ENCODE data around the gene NRARP.

NRARP gene

DNA sequence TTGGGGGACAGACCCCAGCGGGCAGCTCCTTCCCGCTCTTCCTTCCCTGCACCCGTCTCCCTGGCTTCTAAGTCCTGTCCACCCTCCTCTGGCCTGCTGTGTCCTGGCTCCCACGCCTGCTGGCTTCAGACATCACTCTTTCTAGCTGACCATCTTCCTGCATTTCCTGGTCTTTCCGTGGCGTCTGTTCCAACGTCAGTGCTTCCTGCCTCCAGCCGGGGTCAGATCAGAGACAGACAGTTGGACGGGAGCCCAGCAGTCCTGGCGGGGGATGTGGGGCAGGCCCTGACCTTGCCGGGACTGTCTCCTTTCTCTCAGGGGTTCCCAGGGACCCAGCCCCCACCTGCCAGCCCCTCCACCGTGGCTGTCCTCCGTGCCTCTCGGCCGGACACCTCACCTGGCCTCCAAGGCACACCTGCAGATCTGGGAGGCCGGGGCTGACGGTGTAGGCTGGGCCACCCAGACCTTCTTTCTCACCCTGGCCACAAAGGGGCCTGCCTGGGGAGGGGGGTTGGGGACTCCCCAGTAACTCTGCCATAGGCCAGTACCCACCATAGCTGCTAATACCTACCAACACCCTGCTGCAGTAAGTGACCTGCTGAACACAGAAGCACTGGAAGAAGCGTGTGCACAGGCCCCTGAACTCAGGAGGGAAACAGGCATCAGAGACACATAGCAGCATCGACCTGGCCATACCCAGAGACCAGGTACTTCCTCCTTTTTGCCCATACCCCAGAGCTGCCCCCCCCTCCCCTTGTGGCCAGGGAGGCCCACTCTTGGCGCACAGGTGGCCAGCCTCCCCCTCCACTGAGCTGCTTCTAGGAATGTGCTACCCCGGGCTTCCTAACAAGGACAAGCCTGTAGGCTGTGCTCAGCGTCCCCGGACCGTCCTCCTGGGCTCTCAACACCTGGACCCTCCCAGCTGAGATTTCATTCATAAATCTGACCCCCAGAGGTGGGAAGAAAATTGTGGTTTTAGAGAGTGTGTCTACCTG, 5.1 kb downstream of the NRARP start:
- DNase-seq, result no peak

DNA sequence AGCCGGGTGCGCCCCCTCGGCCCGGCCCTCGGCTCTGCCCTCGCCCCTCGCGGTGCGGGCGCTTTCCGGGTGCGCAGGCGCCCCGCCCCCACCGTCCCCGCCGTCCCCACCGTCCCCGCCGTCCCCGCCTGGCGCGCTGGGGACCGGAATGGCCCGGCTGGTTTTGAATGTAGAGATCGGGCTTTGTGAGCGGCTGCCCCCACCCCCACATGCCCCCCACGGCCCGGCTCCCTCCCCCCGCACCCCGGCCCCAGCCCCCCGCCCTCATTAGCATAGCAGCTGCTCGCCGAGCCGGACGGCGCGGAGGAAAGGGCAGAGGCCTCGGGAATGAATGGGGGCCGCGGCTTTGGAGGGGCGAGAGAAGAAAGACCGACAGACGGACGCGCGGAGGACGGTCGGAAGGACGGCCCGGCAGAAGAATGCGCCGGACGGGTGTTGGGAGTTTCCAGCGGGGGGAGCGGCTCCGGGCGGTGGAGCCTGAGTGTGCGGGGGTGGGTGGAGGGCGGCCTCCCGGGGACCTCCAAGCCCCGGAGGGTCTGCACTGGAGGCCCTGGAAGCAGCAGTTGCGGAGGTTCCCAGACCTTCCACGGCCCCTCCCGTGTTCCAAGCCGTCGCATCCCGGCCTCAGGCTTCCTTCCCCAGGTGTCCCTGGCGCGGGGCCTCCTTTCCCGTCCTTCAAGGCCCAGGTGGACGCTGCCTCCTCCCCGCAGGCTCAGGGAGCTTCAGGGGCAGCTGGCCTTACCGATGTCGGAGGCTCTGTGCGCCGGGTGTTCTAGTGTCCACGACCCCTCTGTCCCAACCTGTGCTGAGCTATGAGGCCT, 6.0 kb downstream of the NRARP start:
- no peak for DNase-seq

DNA sequence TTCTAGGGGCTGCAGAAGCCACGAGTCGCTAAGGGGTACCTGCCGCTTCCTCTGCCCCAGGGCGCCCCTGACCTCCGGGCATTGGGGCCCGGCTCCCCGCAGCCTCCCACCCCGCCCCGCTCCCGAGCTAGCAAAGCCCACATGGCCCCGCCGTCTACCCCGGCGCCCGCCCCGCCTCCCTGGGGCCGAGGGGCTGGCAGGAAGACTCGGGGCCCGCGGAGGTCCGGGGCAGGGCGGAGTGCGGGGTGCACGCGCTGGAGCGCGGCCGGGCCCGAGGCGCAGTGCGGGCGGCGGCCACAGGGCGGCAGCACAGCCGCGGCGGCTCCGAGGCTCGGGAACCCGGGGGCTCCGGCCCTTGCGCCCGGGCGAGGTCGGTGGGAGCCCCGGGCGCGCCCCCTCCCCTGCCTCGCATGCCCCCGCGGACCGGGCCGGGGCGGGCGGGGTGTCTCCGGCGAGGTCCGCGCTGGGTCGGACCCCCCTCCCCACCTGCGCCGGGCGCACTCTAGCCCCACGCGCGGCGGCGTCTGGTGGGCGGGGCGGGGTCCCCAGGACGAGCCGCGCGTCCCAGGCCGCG, 6.7 kb downstream of the NRARP start:
- DNase-seq, result no peak

DNA sequence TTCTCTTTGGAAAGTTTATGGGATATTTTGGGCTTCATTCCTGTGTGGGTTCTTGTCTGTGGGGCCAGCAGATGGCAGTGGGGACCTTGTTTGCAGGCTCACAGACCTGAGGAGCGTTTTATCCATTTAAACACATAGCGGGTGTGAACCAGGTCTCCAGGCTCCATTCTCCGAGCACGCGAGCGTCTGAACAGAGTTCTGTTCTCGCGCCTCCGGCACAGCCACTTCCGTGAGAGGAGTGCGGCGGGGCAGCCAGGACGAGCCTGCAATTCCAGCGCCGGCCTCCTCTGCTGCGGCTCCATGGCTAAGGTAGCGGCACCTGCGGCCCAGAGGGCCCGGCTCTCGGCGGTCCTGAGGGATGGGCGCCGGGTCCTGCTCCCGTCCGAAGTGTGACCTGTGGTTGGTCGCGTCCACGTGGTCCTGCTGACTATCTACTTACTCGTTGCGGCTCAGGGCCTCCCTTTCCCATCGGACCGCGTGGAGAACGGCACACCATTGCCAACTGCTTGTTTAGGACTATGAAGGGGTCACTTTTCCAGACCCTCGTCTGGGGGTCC, 7.3 kb downstream of the NRARP start:
- peak; percentile 16 for DNase-seq

DNA sequence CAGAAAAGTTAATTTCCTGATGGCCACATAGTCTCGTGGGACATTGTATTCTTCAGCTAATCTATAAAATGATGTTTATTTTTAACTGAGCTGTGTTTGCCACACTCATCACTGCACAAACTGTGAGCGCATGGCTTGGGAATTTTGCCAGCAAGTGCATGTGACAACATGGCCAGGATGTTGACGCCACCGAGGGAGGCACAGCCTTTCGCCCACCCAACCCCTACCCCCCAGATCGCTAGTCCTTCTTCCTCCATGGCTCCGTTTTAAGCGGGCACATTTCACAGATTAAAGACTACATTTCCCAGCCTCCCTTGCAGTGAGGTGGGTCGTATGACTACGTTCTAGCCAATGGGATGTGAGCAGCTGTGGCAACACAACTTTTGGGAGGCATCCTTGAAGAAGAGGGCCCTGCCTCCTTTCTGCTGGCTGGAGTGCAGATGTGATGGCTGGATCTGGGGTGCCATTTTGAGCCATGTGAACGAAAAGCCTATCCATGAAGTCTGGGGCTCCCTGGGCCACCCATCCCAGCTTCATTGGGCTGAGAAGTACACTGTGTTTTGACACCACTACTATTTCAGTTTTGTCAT, 7.9 kb downstream of the NRARP start:
- DNase-seq, result no peak

DNA sequence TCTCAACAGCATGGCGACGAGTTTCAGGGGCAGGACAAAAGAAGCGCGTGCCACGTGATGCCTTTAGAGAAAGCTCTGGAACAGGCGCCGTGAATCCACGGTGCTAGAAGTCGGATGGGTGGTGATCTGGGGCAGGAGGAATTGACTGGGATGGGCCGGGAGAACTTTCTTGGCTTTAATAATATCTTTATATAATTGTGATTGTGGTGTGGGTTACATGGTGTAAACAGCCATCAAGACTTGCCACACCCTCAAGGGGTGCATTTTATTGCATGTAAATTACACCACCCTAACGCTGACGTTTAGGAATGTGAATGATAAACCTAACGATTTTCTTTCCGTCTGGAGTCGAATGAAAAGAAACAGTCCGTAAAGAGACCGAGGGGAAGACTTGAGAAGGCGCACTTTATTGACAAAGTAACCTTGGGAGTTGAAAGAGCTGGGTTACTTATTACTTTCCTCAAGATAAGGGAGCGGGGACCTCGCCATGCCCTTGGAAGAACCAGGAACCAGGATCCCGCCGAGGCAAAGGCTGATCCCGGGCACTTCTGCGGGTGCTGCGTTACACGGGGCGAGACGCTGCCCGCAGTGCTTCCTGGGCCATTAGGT, 8.5 kb downstream of the NRARP start:
- DNase-seq, result no peak

DNA sequence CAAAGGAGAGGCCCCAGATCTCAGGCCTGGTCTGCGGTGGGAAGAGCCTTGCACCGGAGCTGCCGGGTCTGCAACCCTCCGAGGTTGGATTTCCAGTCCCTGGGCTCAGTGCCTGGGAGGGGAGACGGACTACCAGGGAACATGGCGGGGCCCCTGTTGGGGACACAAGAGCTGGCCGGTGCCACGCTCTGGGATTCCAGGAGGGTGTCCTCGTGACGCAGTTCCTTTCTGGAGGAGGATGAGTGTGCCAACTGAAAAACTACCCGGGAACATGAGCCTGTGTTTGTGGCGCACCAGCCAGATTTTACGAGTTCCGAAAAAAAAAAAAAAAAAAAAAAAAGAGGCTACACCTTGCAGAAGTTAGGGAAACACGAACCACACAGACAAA, 9.0 kb downstream of the NRARP start:
- no peak for DNase-seq

DNA sequence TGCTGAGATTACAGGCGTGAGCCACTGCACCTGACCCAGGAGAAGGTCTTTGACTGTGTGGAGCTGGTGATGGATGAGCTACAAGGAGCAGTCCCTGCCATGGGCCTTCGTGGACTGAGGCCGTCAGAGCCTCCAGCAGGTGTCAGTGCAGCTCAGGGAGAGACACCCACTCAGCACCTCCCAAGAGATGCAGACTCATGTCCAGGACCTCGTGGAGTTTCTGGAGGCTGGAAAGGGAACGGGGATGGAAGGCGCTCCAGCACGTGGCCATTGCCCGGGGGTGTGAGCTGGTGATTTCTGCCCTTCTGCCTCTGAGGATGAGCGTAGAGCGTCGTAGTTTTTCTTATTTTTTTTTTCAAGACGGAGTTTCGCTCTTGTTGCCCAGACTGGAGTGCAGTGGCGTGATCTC, 15.1 kb downstream of the NRARP start:
- DNase-seq, result peak; percentile 10

DNA sequence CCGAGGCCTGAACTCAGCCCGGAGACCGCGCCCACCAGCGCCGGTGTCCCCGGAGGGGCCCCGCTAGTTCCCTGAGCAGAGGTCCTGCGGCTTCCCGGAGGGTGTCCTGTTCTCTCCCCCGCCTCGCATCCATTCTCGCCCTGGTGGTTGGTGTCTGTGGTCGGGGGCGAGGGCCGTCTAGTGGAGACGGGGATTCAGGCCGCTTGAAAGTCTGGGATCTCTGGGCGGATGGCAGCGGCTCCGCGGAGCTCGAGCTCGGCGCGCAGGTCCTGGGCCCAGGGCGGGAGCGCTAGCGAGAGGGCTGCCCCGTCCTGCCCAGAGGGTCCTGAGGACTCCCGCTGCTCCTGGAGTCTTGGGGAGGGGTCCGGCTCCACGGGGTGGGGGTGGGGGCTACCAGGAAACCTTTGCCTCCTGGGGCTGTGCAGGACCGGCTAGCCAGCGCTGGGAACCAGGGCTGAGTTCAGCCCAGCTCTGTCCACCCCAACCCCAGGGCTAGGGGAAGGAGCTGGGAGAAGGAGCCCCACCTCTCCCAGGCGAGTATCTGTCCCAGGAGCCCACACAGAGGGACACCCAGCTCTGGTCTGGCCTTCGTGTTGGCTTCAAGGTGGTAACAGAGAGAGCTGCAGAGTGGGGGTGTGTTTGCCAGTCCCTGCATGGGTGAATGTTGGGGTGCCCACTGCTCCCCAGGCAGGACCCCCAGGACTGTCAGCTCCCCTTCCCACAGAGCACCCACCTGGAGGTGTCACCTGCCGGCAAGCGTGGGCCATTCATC, 20.5 kb downstream of the NRARP start:
- no peak for DNase-seq

DNA sequence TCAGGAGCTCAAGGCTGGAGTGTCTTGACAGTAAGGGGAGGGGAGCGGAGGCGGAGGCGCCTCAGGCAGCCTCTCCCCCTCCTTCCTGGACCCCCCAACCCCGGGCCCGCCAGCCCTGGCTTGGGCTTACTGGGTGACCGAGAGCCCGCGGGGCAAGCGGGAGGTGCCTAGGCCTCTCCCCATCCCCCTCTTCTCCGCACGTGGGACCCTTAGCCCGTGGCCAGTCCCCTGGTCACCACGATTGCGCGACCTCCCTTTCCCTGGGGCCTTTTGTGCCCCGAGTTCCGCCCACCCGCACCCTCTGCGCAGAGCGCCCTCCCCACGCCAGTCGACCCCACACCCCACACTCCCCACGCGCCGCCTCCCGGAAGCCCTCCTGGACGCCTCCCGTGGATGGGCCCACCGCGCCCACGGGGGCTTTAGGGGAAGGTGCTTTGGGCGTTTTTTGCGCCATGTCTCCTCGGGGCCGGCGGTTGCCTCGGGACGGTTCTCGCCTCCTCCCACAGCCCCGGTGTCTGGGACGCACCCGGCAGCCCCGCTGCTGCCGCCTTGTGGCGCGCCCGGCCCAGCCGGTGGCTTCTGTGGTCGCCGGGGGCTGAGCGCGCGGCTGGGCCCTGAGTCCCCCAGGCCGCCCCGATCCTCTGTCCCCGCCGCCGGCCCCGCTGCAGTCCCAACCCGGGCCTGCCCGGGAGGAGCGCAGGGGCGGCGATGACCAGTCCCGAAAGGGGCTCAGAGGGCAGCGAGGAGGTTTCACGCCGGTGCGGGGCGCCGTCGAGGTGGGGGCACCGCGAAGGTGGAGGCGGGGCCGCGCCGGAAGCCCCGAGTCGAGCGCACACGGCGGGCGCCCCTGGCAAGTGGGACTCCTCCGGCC, 21.4 kb downstream of the NRARP start:
- DNase-seq, result no peak

DNA sequence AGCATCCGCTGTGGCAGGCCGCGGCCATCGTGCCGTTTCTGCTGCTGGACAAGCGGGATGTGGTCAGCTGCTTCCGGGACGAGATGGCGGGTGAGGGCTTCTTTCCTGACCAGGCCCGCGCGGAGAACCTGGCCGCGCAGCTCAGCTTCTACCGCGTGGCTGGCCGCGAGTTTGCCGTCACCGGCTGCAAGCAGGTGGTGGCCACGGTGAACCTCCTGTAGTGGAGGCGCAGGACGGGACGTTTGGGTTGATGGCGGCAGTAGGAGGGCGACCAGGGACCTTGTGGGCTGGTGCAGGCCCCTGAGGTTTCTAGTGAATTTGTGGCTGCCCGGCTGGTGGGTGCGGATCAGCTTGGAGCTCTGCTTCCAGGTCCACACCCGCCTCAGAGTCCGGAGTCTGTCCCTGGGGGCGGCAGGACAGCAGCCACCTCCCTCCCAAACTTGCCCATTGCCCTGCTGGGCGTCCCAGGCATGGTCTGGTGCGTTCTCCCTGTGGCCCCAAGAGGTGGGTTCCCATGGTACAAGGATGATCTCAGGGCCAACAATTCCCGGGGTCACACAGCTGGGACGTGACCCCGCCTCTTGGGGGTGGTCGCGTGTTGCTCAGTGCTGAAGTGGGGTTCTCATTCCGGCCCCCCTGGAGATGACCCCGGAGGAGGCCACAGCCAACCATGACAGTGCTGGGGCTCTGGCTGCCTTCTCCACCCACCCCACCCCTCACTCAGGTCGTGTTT, 22.2 kb downstream of the NRARP start:
- no peak for DNase-seq

DNA sequence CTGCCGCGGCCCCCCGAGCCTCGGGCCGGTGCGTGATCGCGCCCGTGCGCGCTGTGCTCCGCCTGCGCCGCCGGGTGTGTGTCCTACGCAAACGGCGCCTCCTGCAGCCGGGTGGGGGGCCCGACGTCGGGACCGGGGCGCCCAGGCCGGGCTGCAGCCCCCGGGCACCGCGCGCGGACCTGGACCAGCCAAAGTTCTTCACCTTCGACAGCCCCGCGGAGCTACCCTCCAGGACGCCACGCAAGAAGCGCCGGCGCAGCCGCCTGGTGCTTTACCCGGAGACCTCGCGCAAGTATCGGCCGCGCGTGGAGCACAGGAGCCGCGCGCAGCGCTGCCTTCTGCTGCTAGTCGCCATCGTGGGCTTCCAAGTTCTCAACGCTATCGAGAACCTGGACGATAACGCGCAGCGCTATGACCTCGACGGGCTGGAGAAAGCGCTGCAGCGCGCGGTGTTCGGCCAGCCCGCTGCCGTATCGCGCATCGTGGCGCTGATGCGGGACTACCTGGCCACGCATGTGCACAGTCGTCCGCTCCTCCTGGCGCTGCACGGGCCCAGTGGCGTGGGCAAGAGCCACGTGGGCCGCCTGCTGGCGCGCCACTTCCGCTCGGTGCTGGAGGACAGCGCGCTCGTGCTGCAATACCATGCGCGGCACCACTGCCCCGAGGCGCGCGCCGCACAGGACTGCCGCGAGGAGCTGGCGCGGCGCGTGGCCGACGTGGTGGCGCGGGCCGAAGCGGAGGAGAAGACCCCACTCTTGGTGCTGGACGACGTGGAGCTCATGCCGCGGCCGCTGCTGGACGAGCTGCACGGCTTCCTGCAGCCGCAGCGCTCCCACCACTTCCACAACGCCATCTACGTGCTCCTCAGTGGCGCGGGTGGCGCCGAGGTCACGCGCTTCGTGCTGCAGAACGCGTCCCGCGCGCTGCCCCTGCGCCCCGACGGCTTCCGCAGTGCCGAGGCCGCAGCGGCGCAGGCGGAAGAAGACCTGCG, 23.1 kb downstream of the NRARP start:
- no peak for DNase-seq

DNA sequence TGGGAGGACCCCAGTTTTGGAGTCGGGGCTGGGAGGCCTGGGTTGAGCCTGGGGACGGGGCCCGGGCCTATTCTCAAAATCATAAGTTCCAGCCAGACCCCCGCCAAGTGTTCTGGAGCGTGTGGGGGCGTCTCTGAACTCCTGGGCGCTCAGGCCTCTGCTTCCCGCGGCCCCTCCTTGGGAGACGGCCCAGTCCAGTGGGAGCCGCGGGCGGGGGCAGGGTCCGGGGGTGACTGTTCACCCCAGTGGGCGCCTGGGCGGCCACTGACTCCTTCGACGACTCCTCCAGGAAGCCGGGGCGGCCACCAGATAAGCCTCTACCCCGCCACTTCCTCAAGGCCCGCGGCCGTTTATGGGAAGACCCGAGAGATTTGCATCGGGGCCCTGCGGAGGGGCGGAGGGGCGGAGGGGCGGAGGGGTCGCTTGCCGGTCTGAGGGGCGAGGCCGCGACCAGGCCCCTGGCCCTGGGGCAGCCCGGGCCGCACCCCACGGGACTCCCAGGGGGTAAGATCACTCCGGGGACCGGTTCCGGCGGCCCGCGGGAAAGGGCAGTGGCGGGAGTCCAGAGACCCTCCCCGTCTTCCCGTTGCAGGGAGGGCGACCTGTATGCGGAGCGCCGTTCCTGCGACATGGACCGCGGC, 23.9 kb downstream of the NRARP start:
- DNase-seq, result no peak

DNA sequence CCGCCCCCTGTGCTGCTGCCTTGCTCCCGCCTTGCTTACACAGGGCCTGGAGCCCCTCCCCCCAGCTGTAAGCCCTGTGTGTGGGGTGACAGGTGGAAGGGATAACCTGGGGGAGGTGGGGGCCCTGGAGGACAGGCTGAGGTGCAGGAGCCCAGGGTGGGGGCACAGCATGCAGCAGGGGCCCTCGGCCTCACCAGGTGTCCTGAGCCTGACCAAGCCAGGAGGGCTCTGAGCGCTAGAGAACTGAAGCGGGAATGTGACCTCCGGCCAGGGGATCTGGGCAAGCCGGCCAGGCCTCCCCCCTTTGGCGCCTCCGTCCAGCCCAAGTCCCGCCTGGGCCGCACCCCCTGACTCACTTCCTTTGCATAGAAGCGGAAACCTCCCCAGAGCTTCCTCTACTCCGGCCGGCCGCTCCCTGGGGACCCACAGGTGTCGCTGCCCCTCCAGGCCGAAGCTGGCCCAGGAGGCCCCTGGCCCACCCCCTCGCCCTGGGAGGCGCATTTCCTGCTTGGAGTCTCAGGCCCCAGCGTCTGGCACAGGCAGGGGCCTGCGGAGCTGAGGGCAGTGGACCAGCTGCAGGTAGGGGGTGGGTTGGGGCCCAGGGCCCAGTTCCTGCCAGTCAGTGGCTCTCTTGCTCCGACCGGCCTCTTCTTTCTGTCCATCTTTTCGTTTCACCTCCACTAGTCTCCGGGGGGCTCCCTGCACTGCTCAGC, 24.6 kb downstream of the NRARP start, which contains the start of gene TOR4A:
Gene TOR4A, plus strand, starts transcription at position 398 of the 713 bp plus-strand sequence. CDS start 964 bp downstream, outside the sequence.
- DNase-seq, result no peak

DNA sequence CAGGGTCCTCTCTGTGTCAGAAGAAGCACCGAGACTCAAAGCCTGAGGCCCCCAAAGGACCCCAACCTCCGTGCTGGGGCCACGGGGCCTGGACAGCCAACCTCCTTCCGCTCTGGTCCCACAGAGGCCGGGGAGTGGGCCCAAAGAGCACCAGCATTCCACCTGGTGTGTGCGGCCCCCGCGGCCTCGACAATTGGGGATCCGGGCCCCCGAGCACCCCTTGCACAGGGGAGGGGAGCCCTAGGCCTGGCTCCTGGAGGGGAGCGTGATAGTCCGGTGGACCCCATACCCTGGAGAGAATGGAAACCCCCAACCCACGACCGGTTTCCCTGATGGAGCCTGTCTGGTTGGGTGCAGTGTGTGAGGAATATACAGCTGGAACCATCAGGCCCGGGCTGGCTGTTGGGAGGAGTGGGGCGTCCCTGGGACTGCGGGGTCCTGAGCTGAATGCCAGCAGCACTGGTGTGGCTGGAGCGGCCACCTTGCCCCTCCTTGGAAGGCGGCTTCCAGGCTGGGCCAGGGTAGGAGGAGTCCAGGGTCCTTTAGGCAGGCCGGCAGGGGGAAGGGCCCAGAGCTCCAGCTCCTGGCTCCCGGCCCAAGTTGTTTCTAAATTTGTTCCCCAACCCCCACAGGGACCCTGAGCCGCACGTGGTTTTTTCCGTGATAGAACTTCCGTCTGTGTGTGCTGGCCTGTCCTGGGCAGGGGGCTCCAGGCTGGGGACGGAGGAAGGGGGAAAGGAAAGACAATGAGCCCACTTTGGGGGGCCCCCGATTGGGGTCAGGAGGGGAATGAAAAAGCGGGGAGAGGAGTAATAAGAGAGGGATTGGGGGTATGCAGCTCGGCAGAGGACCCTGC, 25.4 kb downstream of the NRARP start:
- no peak for DNase-seq
